Prostate gland (tissue), 2 donors: ENCODE data around the gene ALDH16A1. TPM values are rescaled to one million over a fixed set of nuclear protein-coding genes. Genes with fewer than 3 reads are reported as not detected.
"Not testable (repeated sequence)": the region's sequence is repeated elsewhere in the genome, so short reads cannot be mapped to it uniquely, and the experiment has no call there.

ENCODE experiments used
- DNase-seq: peaks from one replicate; pipeline ENCODE4 v3.0.0-alpha.2; 2019; ENCODE audit warnings: low spot score
- H3K27ac ChIP-seq, 2 donors: fragments of 200-600 bp; sonication (generic); 2 replicates each; pipeline ENCODE4 v1.5.1; 2017 to 2019
- H3K27me3 ChIP-seq: fragments of 200-600 bp; sonication (generic); replicated peaks from 2 replicates; pipeline ENCODE4 v1.5.1; 2019; ENCODE audit not compliant: insufficient read depth
- H3K36me3 ChIP-seq, 2 donors: fragments of 200-600 bp; sonication (generic); 1 replicate in 1 of 2; 2 replicates in 1 of 2; pipeline versions ENCODE4 v1.5.1 to v1.8.1; 2017 to 2019
- H3K4me1 ChIP-seq: fragments of 200-600 bp; sonication (generic); replicated peaks from 2 replicates; pipeline ENCODE4 v1.5.1; 2019
- H3K4me3 ChIP-seq, 2 donors: fragments of 200-600 bp; sonication (generic); 2 replicates each; pipeline ENCODE4 v1.5.1; 2017 to 2019
- H3K9me3 ChIP-seq: fragments of 200-600 bp; sonication (generic); 2 replicates; pipeline ENCODE4 v1.5.1; 2017
- CTCF ChIP-seq, 4 experiments: fragments of 200-600 bp in 2 of 4; fragments of 450-650 bp in 2 of 4; sonication (generic) in 2 of 4; IDR thresholded peaks; 1 replicate in 3 of 4; 2 replicates in 1 of 4; pipeline ENCODE4 v1.5.1; 2016 to 2019; ENCODE audit warnings: antibody characterized with exemption in 4 of 4, mild to moderate bottlenecking in 2 of 4, moderate library complexity in 2 of 4
- POLR2A ChIP-seq: fragments of 450-650 bp; IDR thresholded peaks from one replicate; pipeline ENCODE4 v1.6.1; 2016; ENCODE audit warnings: antibody characterized with exemption, mild to moderate bottlenecking
- POLR2AphosphoS5 ChIP-seq: sonication (generic); formaldehyde crosslinking; IDR thresholded peaks from one replicate; pipeline ENCODE4 v1.6.1; 2017; ENCODE audit warnings: antibody characterized with exemption
- WGBS: methylation state at CpG from one replicate; pipeline ENCODE4 v1.1.5; 2018; 5-methylcytosine and 5-hydroxymethylcytosine counted together
- intact Hi-C: fragments of 100-400 bp; cut with DNase I; formaldehyde crosslinking; loops from one replicate; pipeline ENCODE4 v1.14.2; 2022
- total RNA-seq, 2 donors: library from RNA; depleted of rRNA; stranded (reverse); fragments of >200 nt; gene quantifications; one replicate each; pipeline ENCODE4 v1.1.0, GENCODE V29; 2016

The ALDH16A1 gene
- total RNA-seq, 2 donors from 2014 or later: 24.3 to 42.0 TPM

- 41% methylated on average over 15 of the region's 15 CpGs for WGBS
- intact Hi-C loops: no loop called here
- DNase-seq: peak; percentile 87
- TF ChIP-seq POLR2A (peak; percentile 24), CTCF (IDR thresholded peaks at IDR 0.05) (no peak), POLR2AphosphoS5 (peak; percentile 68)
- no peaks in the 10 kb centered on the region for H3K27me3 ChIP-seq
- no peaks in the 10 kb centered on the region for H3K36me3 ChIP-seq
- peak overlapping the region in 1 of 2 donors; percentile 3 for H3K4me3 ChIP-seq
- H3K27ac ChIP-seq: peak overlapping the region; percentile 78 to 80
- no peaks in the 10 kb centered on the region for H3K9me3 ChIP-seq
- no peaks in the 10 kb centered on the region for H3K4me1 ChIP-seq
Measured at GRCh38 chr19:49468746-49469447, 15.9 kb downstream of the ALDH16A1 start.

- DNase-seq: no peak
- TF ChIP-seq POLR2AphosphoS5 (no peak), CTCF (IDR thresholded peaks at IDR 0.05) (no peak), POLR2A (no peak)
- H3K36me3 ChIP-seq: no peaks in the 10 kb centered on the region
- no peak overlapping the region for H3K27ac ChIP-seq
- intact Hi-C loops: no loop called here
- no peak overlapping the region for H3K4me3 ChIP-seq
- no peaks in the 10 kb centered on the region for H3K27me3 ChIP-seq
- no peaks in the 10 kb centered on the region for H3K9me3 ChIP-seq
- 80% methylated on average over 25 of the region's 25 CpGs for whole genome bisulfite sequencing
- no peaks in the 10 kb centered on the region for H3K4me1 ChIP-seq
Measured at GRCh38 chr19:49469828-49470614, 17.0 kb downstream of the ALDH16A1 start.

GRCh38 chr19:49470615-49470978 lies 17.6 kb downstream of the ALDH16A1 start:
- Histone ChIP-seq H3K27me3 (no peaks in the 10 kb centered on the region), H3K9me3 (no peaks in the 10 kb centered on the region), H3K36me3 (no peaks in the 10 kb centered on the region), H3K27ac (no peak overlapping the region), H3K4me1 (no peaks in the 10 kb centered on the region), H3K4me3 (no peak overlapping the region)
- WGBS: 78% methylated on average over 8 of the region's 8 CpGs
- DNase-seq: no peak
- TF ChIP-seq POLR2AphosphoS5 (no peak), CTCF (IDR thresholded peaks at IDR 0.05) (no peak), POLR2A (no peak)
- intact Hi-C loops: no loop called here

- TF ChIP-seq CTCF (IDR thresholded peaks at IDR 0.05) (no peak), POLR2AphosphoS5 (no peak), POLR2A (no peak)
- no peak for DNase-seq
- Histone ChIP-seq H3K4me1 (no peaks in the 10 kb centered on the region), H3K27ac (no peak overlapping the region), H3K36me3 (no peaks in the 10 kb centered on the region), H3K9me3 (no peaks in the 10 kb centered on the region), H3K27me3 (no peaks in the 10 kb centered on the region), H3K4me3 (no peak overlapping the region)
- intact Hi-C loops: no loop called here
- 74% methylated on average over 9 of the region's 9 CpGs for WGBS
Measured at GRCh38 chr19:49472936-49473335, 19.9 kb downstream of the ALDH16A1 start.

GRCh38 chr19:49473501-49473867 lies 20.5 kb downstream of the ALDH16A1 start:
- H3K4me3 ChIP-seq, H3K36me3 ChIP-seq, intact Hi-C loops, DNase-seq, H3K27me3 ChIP-seq, H3K4me1 ChIP-seq, H3K9me3 ChIP-seq: not testable (repeated sequence)
- 68% methylated on average over 9 of the region's 9 CpGs for WGBS
- H3K27ac ChIP-seq: peak overlapping the region; percentile 70 to 82
